Neural progenitor cell (in vitro differentiated cells): ENCODE measurements around the gene SLC38A1. TPM values are rescaled to one million over a fixed set of nuclear protein-coding genes. Genes with fewer than 3 reads are reported as not detected.
"Not testable (repeated sequence)": the region's sequence is repeated elsewhere in the genome, so short reads cannot be mapped to it uniquely, and the experiment has no call there.

ENCODE experiments used
- DNase-seq: peaks from one replicate; pipeline ENCODE4 v3.0.0-alpha.2; 2016; ENCODE audit warnings: low spot score
- H2AFZ ChIP-seq: fragments of 200-600 bp; sonication (generic); replicated peaks from 2 replicates; pipeline ENCODE4 v1.6.1; 2016; ENCODE audit warnings: antibody characterized with exemption
- H3F3A ChIP-seq: fragments of 200-600 bp; sonication (generic); 2 replicates; pipeline ENCODE4 v1.6.1; 2016; ENCODE audit warnings: antibody characterized with exemption, low read depth
- H3K27ac ChIP-seq: fragments of 200-600 bp; sonication (generic); 2 replicates; pipeline ENCODE4 v1.5.1; 2016; ENCODE audit warnings: mild to moderate bottlenecking
- H3K27me3 ChIP-seq: fragments of 200-600 bp; sonication (generic); 2 replicates; pipeline ENCODE4 v1.6.1; 2016; ENCODE audit warnings: mild to moderate bottlenecking, moderate library complexity
- H3K36me3 ChIP-seq: fragments of 200-600 bp; sonication (generic); 2 replicates; pipeline ENCODE4 v1.5.1; 2016
- H3K4me1 ChIP-seq: fragments of 200-600 bp; sonication (generic); 2 replicates; pipeline ENCODE4 v1.6.1; 2016; ENCODE audit warnings: mixed run types
- H3K4me2 ChIP-seq: fragments of 200-600 bp; sonication (generic); 2 replicates; pipeline ENCODE4 v1.6.1; 2016
- H3K4me3 ChIP-seq: fragments of 200-600 bp; sonication (generic); 2 replicates; pipeline ENCODE4 v1.5.1; 2016
- H3K79me2 ChIP-seq: fragments of 200-600 bp; sonication (generic); 2 replicates; pipeline ENCODE4 v1.6.1; 2016; ENCODE audit warnings: low read depth
- H3K9ac ChIP-seq: fragments of 200-600 bp; sonication (generic); 2 replicates; pipeline ENCODE4 v1.6.1; 2016
- H3K9me3 ChIP-seq: fragments of 200-600 bp; sonication (generic); 2 replicates; pipeline ENCODE4 v1.5.1; 2016; ENCODE audit warnings: low read depth
- H4K20me1 ChIP-seq: fragments of 200-600 bp; sonication (generic); 2 replicates; pipeline ENCODE4 v1.6.1; 2016; ENCODE audit warnings: low read depth
- H3K27ac Mint-ChIP-seq: 3 replicates; pipeline ENCODE4 v1.8.0; 2021; ENCODE audit warnings: mixed read lengths
- H3K27me3 Mint-ChIP-seq: 2 replicates; pipeline ENCODE4 v1.8.0; 2022; ENCODE audit warnings: low read depth, mild to moderate bottlenecking, inconsistent platforms, moderate library complexity, mixed read lengths; ENCODE audit not compliant: insufficient read depth
- H3K36me3 Mint-ChIP-seq: 3 replicates; pipeline ENCODE4 v1.8.0; 2021; ENCODE audit warnings: mixed read lengths
- H3K4me1 Mint-ChIP-seq: 3 replicates; pipeline ENCODE4 v1.8.0; 2021; ENCODE audit warnings: mixed read lengths
- H3K4me3 Mint-ChIP-seq: 3 replicates; pipeline ENCODE4 v1.8.0; 2021; ENCODE audit warnings: mild to moderate bottlenecking, moderate library complexity, mixed read lengths
- H3K9me3 Mint-ChIP-seq: 3 replicates; pipeline ENCODE4 v1.8.0; 2020; ENCODE audit warnings: mixed read lengths
- EZH2 ChIP-seq: fragments of 200-600 bp; sonication (generic); IDR thresholded peaks from 2 replicates; pipeline ENCODE4 v1.6.1; 2017; ENCODE audit warnings: antibody characterized with exemption, mild to moderate bottlenecking, moderate library complexity
- EZH2phosphoT487 ChIP-seq: fragments of 200-600 bp; sonication (generic); IDR thresholded peaks from 2 replicates; pipeline ENCODE4 v1.6.1; 2017; ENCODE audit warnings: antibody characterized with exemption
- total RNA-seq: library from RNA; depleted of rRNA; stranded (reverse); fragments of >200 nt; gene quantifications from 2 replicates; pipeline ENCODE4 v1.2.3, GENCODE V29; 2015; ENCODE audit warnings: low replicate concordance
- TF ChIP-seq, protein P1 (sequence below): fragments of 200-600 bp; sonication (generic); IDR thresholded peaks from 2 replicates; pipeline ENCODE4 v1.5.1; 2017; ENCODE audit warnings: antibody characterized with exemption, mild to moderate bottlenecking

The SLC38A1 gene
- total RNA-seq, 1 donor from 2014 or later = 142 TPM

DNA sequence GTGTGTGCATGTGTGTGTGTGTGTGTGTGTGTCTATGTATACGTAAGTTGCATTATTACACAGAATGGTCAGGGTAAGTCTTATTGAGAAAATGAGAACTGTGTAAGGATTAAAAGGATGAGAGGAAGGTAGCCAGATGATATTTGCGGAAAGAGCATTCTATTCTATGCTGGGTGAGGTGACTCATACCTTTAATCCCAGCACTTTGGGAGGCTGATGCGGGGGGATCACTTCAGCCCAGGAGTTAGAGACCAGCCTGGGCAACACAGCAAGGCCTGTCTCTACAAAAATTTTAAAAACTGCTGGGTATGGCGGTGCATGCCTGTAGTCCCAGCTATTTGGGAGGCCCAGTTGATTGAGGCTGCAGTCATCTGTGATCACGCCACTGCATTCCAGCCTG lies 103.7 kb downstream of the SLC38A1 start:
- no peaks in the 10 kb centered on the region for H4K20me1 ChIP-seq
- no peaks in the 10 kb centered on the region for H3K36me3 Mint-ChIP-seq
- H3K27me3 ChIP-seq = no peaks in the 10 kb centered on the region
- H3F3A ChIP-seq = no peaks in the 10 kb centered on the region
- H3K9me3 Mint-ChIP-seq = no peaks in the 10 kb centered on the region
- no peak for DNase-seq
- H2AFZ ChIP-seq = no peak overlapping the region
- peaks cover 8% of the 10 kb centered on the region for H3K4me1 Mint-ChIP-seq
- H3K79me2 ChIP-seq = no peaks in the 10 kb centered on the region
- H3K4me1 ChIP-seq = no peaks in the 10 kb centered on the region
- no peak overlapping the region for H3K4me2 ChIP-seq
- H3K36me3 ChIP-seq = no peaks in the 10 kb centered on the region
- no peak overlapping the region for H3K4me3 ChIP-seq
- no peak overlapping the region for H3K9ac ChIP-seq
- TF ChIP-seq EZH2 (no peak), EZH2phosphoT487 (no peak)
- H3K27me3 Mint-ChIP-seq = no peaks in the 10 kb centered on the region
- H3K27ac Mint-ChIP-seq = no peak overlapping the region
- no peak overlapping the region for H3K27ac ChIP-seq
- H3K9me3 ChIP-seq = no peaks in the 10 kb centered on the region
- H3K4me3 Mint-ChIP-seq = no peak overlapping the region

- no peaks in the 10 kb centered on the region for H3K27me3 ChIP-seq
- no peak overlapping the region for H3K4me2 ChIP-seq
- no peaks in the 10 kb centered on the region for H3K9me3 ChIP-seq
- no peaks in the 10 kb centered on the region for H3K4me1 ChIP-seq
- no peaks in the 10 kb centered on the region for H3K36me3 Mint-ChIP-seq
- no peak overlapping the region for H3K27ac ChIP-seq
- H3K36me3 ChIP-seq = no peaks in the 10 kb centered on the region
- H3K27ac Mint-ChIP-seq = no peak overlapping the region
- H2AFZ ChIP-seq = no peak overlapping the region
- no peaks in the 10 kb centered on the region for H3K27me3 Mint-ChIP-seq
- H3K9me3 Mint-ChIP-seq = no peaks in the 10 kb centered on the region
- H3F3A ChIP-seq = no peaks in the 10 kb centered on the region
- TF ChIP-seq EZH2phosphoT487 (no peak), EZH2 (no peak)
- TF ChIP-seq, protein P1, sequence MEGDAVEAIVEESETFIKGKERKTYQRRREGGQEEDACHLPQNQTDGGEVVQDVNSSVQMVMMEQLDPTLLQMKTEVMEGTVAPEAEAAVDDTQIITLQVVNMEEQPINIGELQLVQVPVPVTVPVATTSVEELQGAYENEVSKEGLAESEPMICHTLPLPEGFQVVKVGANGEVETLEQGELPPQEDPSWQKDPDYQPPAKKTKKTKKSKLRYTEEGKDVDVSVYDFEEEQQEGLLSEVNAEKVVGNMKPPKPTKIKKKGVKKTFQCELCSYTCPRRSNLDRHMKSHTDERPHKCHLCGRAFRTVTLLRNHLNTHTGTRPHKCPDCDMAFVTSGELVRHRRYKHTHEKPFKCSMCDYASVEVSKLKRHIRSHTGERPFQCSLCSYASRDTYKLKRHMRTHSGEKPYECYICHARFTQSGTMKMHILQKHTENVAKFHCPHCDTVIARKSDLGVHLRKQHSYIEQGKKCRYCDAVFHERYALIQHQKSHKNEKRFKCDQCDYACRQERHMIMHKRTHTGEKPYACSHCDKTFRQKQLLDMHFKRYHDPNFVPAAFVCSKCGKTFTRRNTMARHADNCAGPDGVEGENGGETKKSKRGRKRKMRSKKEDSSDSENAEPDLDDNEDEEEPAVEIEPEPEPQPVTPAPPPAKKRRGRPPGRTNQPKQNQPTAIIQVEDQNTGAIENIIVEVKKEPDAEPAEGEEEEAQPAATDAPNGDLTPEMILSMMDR = no peak
- H3K9ac ChIP-seq = no peak overlapping the region
- no peak overlapping the region for H3K4me3 ChIP-seq
- H3K79me2 ChIP-seq = no peaks in the 10 kb centered on the region
- H3K4me3 Mint-ChIP-seq = no peak overlapping the region
- DNase-seq = no peak
- H4K20me1 ChIP-seq = no peaks in the 10 kb centered on the region
- H3K4me1 Mint-ChIP-seq = peaks cover 12% of the 10 kb centered on the region
These were observed 104.6 kb downstream of the SLC38A1 start for GRCh38 chr12:46164186-46164761.

DNA sequence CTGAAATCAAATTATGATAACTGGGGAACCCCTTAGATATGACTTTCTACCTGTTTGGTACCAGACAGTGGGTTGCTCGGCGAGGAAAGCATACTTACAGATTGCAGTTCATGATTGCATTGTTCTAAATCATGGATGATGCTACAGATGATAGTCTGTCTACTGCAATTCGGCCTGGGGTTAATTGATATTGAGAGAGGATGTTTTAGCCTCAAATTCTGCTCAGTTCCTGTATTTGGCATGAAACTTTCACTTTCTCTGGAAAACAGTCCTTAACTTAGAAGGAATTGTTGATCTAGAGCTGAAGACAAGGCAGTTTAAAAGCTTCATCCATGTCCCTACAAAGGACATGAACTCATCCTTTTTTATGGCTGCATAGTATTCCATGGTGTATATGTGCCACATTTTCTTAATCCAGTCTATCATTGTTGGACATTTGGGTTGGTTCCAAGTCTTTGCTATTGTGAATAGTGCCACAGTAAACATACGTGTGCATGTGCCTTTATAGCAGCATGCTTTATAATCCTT lies 106.2 kb downstream of the SLC38A1 start:
- H3K36me3 ChIP-seq, H3K36me3 Mint-ChIP-seq, H3K9me3 Mint-ChIP-seq, H3K9ac ChIP-seq, H3K27me3 ChIP-seq, H3K4me2 ChIP-seq, H3K4me3 Mint-ChIP-seq, H3K4me1 ChIP-seq, DNase-seq, H3K27ac ChIP-seq, H3K27me3 Mint-ChIP-seq, H3K79me2 ChIP-seq, H3K9me3 ChIP-seq, H4K20me1 ChIP-seq, H3F3A ChIP-seq, H2AFZ ChIP-seq, H3K4me3 ChIP-seq, H3K27ac Mint-ChIP-seq: not testable (repeated sequence)
- H3K4me1 Mint-ChIP-seq = peaks cover 15% of the 10 kb centered on the region

GRCh38 chr12:46160981-46161690 lies 107.7 kb downstream of the SLC38A1 start:
- no peak overlapping the region for H3K27ac ChIP-seq
- DNase-seq = no peak
- no peak overlapping the region for H3K4me2 ChIP-seq
- TF ChIP-seq EZH2phosphoT487 (no peak), EZH2 (no peak)
- TF ChIP-seq, protein P1 = no peak
- H3K36me3 ChIP-seq = no peaks in the 10 kb centered on the region
- no peak overlapping the region for H3K4me3 ChIP-seq
- no peak overlapping the region for H3K9ac ChIP-seq
- no peak overlapping the region for H2AFZ ChIP-seq
- H3K9me3 ChIP-seq = no peaks in the 10 kb centered on the region
- H4K20me1 ChIP-seq = no peaks in the 10 kb centered on the region
- Mint-ChIP-seq H3K27me3 (no peaks in the 10 kb centered on the region), H3K36me3 (no peaks in the 10 kb centered on the region), H3K4me1 (peaks cover 15% of the 10 kb centered on the region), H3K27ac (peak overlapping the region; percentile 9), H3K9me3 (peaks cover 8% of the 10 kb centered on the region), H3K4me3 (no peak overlapping the region)
- no peaks in the 10 kb centered on the region for H3K79me2 ChIP-seq
- no peaks in the 10 kb centered on the region for H3F3A ChIP-seq
- no peaks in the 10 kb centered on the region for H3K4me1 ChIP-seq
- H3K27me3 ChIP-seq = no peaks in the 10 kb centered on the region
